Natural killer cell (primary cell): ENCODE measurements around the gene BAIAP3. TPM values are rescaled to one million over a fixed set of nuclear protein-coding genes. Genes with fewer than 3 reads are reported as not detected.
"Not testable (repeated sequence)": the region's sequence is repeated elsewhere in the genome, so short reads cannot be mapped to it uniquely, and the experiment has no call there.

Experiments used
- ATAC-seq, 3 donors: fragments of 150-1000 bp in 2 of 3; fragments of 200-7000 bp in 1 of 3; cut with Tn5 transposase; 1 replicate in 1 of 3; 2 replicates in 2 of 3; pipeline ENCODE4 v1.10.0; 2021; ENCODE audit warnings: mild to moderate bottlenecking in 2 of 3, moderate library complexity in 2 of 3
- DNase-seq, 2 donors: peaks; one replicate each; pipeline versions ENCODE4 v3.0.0 to v3.0.0-alpha.2; 2013 to 2021; ENCODE audit warnings: mixed read lengths in 1 of 2
- H3K27ac ChIP-seq: one replicate; pipeline ENCODE4 v1.5.1; 2013; ENCODE audit warnings: mild to moderate bottlenecking, low read length
- H3K27me3 ChIP-seq: one replicate; pipeline ENCODE4 v1.6.1; 2013; ENCODE audit warnings: low read length; ENCODE audit not compliant: control insufficient read depth, insufficient read depth
- H3K36me3 ChIP-seq: one replicate; pipeline ENCODE4 v1.6.1; 2013; ENCODE audit warnings: low read length; ENCODE audit not compliant: control insufficient read depth, insufficient read depth
- H3K4me1 ChIP-seq: one replicate; pipeline ENCODE4 v1.6.1; 2013; ENCODE audit warnings: low read length; ENCODE audit not compliant: control insufficient read depth, insufficient read depth
- H3K4me3 ChIP-seq: one replicate; pipeline ENCODE4 v1.5.1; 2013; ENCODE audit warnings: low read length
- H3K9me3 ChIP-seq: one replicate; pipeline ENCODE4 v1.6.1; 2013; ENCODE audit warnings: low read length; ENCODE audit not compliant: control insufficient read depth, insufficient read depth
- H3K27ac Mint-ChIP-seq, 2 donors: one replicate each; pipeline ENCODE4 v1.8.0; 2022; ENCODE audit warnings: mild to moderate bottlenecking in 2 of 2, mixed read lengths in 2 of 2, moderate library complexity in 1 of 2
- H3K27me3 Mint-ChIP-seq, 2 donors: one replicate each; pipeline ENCODE4 v1.8.0; 2022; ENCODE audit warnings: low read depth in 2 of 2, mixed read lengths in 2 of 2
- H3K36me3 Mint-ChIP-seq: one replicate; pipeline ENCODE4 v1.8.0; 2022; ENCODE audit warnings: mixed read lengths
- H3K4me1 Mint-ChIP-seq, 2 donors: one replicate each; pipeline ENCODE4 v1.8.0; 2022; ENCODE audit warnings: mixed read lengths in 2 of 2
- H3K4me3 Mint-ChIP-seq: one replicate; pipeline ENCODE4 v1.8.0; 2022; ENCODE audit warnings: mild to moderate bottlenecking, moderate library complexity, mixed read lengths
- H3K9me3 Mint-ChIP-seq, 2 donors: one replicate each; pipeline ENCODE4 v1.8.0; 2022; ENCODE audit warnings: mixed read lengths in 2 of 2
- WGBS: methylation state at CpG from one replicate; pipeline ENCODE4 v1.1.7; 2013; ENCODE audit warnings: missing lambda C conversion rate; ENCODE audit not compliant: insufficient coverage; 5-methylcytosine and 5-hydroxymethylcytosine counted together
- intact Hi-C: fragments of 100-400 bp; cut with micrococcal nuclease; formaldehyde crosslinking; loops from one replicate; pipeline ENCODE4 v1.14.2; 2022
- total RNA-seq, 4 donors: library from RNA; stranded (reverse); fragments of 120-200 nt in 1 of 4; gene quantifications; one replicate each; pipeline versions ENCODE4 v1.2.3 to v1.2.4, GENCODE V29; 2013 to 2022
- TF ChIP-seq, protein P1 (sequence below): fragments of 200-600 bp; IDR thresholded peaks from one replicate; pipeline ENCODE4 v1.8.0; 2022; ENCODE audit warnings: antibody characterized with exemption

The BAIAP3 gene
- total RNA-seq, 3 donors from 2014 or later (not counting 1 experiment from before 2014, with no cell fraction given), result 17.7 to 21.7 (median 19.9) TPM

DNA sequence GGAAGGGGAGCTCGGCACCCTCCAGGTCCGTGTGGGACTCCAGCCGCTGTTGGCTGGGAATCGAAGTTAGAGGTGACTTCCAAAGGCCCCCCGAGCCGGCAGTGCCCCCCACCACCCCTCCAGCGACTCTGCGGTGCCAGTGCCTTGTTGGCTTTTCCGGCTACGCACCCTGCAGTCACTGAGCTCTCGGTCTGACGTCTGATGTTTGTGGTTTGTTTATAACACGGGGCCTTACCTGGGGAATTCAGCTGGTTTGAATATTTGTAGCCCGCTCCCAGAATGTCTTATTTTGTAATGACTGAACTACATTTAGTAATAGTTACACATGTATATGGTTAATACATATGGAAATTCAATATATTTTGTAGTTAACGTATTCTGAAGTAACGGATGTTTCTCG lies 7.1 kb upstream of the BAIAP3 start:
- WGBS, result 88% methylated on average over 11 of the region's 17 CpGs
- H3K4me3 Mint-ChIP-seq, result no peak overlapping the region
- no peak overlapping the region for H3K4me3 ChIP-seq

DNA sequence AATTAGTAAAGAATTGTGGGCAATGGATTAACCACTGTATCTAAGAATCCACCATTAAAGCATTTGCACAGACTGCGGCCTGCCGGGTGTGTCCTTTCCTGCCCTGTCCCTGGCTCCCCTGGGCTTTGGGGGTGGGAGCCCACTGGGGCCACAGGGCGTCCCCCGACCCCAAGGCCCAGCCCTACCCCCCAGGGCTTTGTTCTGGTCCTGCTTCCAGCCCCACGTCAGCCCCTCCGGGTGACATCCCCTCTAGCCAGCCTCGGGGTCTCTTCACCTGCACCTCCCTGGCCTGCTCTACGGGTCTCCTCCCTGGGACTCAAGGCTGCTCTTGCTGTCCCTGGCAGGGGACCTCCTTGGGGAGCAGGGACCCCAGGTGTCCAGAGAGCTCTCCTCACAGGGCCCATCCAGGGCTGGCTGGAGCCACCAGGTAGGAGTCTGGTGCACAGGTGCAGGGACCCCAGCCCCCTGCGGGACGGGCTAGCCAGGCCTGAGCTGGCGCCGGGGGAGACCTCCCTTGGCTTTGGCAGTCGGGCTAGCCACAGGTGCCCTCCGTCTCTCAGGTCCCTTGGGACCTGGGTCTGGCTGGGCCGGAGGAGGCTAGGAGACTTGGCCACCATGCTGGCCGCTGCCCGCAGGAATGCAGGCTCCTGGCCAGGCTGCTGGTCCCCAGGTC lies 6.4 kb upstream of the BAIAP3 start:
- no peak for ATAC-seq
- no peak overlapping the region for H3K4me3 Mint-ChIP-seq
- Histone ChIP-seq H3K4me3 (no peak overlapping the region), H3K27ac (peak overlapping the region; percentile 38), H3K27me3 (no peaks in the 10 kb centered on the region), H3K36me3 (peaks cover 25% of the 10 kb centered on the region), H3K4me1 (peaks cover 18% of the 10 kb centered on the region), H3K9me3 (peaks cover 3% of the 10 kb centered on the region)
- H3K4me1 Mint-ChIP-seq, result peaks cover 8 to 10% of the 10 kb centered on the region in 2 donors
- WGBS, result 82% methylated on average over 17 of the region's 17 CpGs
- no peaks in the 10 kb centered on the region for H3K36me3 Mint-ChIP-seq
- no peaks in the 10 kb centered on the region for H3K9me3 Mint-ChIP-seq
- H3K27ac Mint-ChIP-seq, result peak overlapping the region in 1 of 2 donors; percentile 77
- intact Hi-C loops, result no loop called here
- H3K27me3 Mint-ChIP-seq, result no peaks in the 10 kb centered on the region
- TF ChIP-seq, protein P1, sequence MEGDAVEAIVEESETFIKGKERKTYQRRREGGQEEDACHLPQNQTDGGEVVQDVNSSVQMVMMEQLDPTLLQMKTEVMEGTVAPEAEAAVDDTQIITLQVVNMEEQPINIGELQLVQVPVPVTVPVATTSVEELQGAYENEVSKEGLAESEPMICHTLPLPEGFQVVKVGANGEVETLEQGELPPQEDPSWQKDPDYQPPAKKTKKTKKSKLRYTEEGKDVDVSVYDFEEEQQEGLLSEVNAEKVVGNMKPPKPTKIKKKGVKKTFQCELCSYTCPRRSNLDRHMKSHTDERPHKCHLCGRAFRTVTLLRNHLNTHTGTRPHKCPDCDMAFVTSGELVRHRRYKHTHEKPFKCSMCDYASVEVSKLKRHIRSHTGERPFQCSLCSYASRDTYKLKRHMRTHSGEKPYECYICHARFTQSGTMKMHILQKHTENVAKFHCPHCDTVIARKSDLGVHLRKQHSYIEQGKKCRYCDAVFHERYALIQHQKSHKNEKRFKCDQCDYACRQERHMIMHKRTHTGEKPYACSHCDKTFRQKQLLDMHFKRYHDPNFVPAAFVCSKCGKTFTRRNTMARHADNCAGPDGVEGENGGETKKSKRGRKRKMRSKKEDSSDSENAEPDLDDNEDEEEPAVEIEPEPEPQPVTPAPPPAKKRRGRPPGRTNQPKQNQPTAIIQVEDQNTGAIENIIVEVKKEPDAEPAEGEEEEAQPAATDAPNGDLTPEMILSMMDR, result no peak
- no peak for DNase-seq

More for the DNA sequence above, 7.1 kb upstream of the BAIAP3 start:
- Mint-ChIP-seq H3K4me1 (peaks cover 3% of the 10 kb centered on the region in 2 donors), H3K27me3 (no peaks in the 10 kb centered on the region), H3K9me3 (no peaks in the 10 kb centered on the region), H3K36me3 (no peaks in the 10 kb centered on the region), H3K27ac (peak overlapping the region in 1 of 2 donors; percentile 77)
- Histone ChIP-seq H3K4me1 (peaks cover 11% of the 10 kb centered on the region), H3K36me3 (peaks cover 30% of the 10 kb centered on the region), H3K9me3 (peaks cover 3% of the 10 kb centered on the region), H3K27me3 (no peaks in the 10 kb centered on the region), H3K27ac (peak overlapping the region; percentile 45)
- no peak for ATAC-seq
- no peak for DNase-seq
- intact Hi-C loops, result no loop called here
- TF ChIP-seq, protein P1, result no peak

DNA sequence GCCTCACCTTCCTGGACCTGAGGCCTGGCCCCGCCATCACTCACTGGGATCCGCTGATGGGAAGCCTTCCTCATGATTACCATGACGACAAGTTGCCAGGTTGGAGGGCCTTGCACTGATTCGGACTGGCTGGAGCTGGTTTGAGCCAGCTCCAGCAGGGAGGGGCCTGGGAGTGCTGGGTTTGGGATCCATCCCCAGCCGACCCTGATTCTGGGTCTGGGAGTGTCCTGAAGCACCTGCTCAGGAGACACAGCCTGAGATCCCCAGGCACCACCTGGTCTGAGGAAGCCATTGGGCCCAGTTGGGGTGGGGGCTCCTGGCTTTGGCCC lies 5.9 kb upstream of the BAIAP3 start:
- H3K27me3 Mint-ChIP-seq, result no peaks in the 10 kb centered on the region
- Histone ChIP-seq H3K27ac (peak overlapping the region; percentile 38), H3K36me3 (peaks cover 25% of the 10 kb centered on the region), H3K4me3 (no peak overlapping the region), H3K9me3 (peaks cover 3% of the 10 kb centered on the region), H3K27me3 (no peaks in the 10 kb centered on the region), H3K4me1 (peaks cover 23% of the 10 kb centered on the region)
- no peaks in the 10 kb centered on the region for H3K36me3 Mint-ChIP-seq
- intact Hi-C loops, result no loop called here
- H3K4me3 Mint-ChIP-seq, result no peak overlapping the region
- WGBS, result 92% methylated on average over 5 of the region's 5 CpGs
- H3K27ac Mint-ChIP-seq, result no peak overlapping the region
- no peaks in the 10 kb centered on the region for H3K9me3 Mint-ChIP-seq
- TF ChIP-seq, protein P1, result no peak
- H3K4me1 Mint-ChIP-seq, result peaks cover 11 to 15% of the 10 kb centered on the region in 2 donors
- no peak for ATAC-seq
- DNase-seq, result no peak

DNA sequence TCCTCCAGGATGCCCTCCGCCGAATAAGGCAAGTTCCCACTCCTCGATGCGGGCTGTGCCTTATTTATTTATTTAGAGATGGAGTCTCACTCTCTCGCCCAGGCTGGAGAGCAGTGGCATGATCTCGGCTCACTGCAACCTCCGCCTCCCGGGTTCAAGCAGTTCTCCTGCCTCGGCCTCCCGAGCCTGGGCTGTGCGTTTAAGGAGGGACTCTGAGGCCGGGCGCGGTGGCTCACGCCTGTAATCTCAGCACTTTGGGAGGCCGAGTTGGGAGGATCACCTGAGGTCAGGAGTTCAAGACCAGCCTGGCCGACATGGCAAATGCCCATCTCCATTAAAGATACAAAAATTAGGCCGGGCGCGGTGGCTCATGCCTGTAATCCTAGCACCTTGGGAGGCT lies 5.3 kb upstream of the BAIAP3 start:
- H3K4me1 Mint-ChIP-seq, result peaks cover 14 to 19% of the 10 kb centered on the region in 2 donors
- Histone ChIP-seq H3K36me3 (peaks cover 25% of the 10 kb centered on the region), H3K4me1 (peaks cover 29% of the 10 kb centered on the region)
- intact Hi-C loops, ATAC-seq, H3K4me3 Mint-ChIP-seq, H3K9me3 ChIP-seq, DNase-seq, H3K27ac Mint-ChIP-seq, H3K27me3 ChIP-seq, H3K4me3 ChIP-seq, H3K9me3 Mint-ChIP-seq, H3K27me3 Mint-ChIP-seq, H3K27ac ChIP-seq, H3K36me3 Mint-ChIP-seq: not testable (repeated sequence)
- 92% methylated on average over 20 of the region's 20 CpGs for whole genome bisulfite sequencing

DNA sequence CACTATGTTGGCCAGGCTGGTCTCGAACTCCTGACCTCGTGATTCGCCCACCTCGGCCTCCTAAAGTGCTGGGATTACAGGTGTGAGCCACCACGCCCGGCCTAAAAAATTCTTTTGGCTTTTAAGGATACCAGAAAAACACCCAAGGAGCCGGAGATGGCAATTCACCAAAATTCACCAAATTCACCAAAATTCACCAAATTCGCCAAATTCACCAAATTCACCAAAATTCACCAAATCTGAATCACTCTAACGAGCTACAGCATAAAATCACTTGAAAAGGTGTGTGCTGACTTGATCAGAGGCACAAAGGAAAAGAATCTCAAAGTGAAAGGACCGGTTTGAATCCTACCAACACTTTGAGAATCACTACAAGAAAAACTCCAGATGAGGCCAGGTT lies 4.5 kb upstream of the BAIAP3 start:
- H3K27me3 ChIP-seq, ATAC-seq, H3K4me3 Mint-ChIP-seq, H3K9me3 Mint-ChIP-seq, H3K9me3 ChIP-seq, H3K27ac ChIP-seq, H3K27me3 Mint-ChIP-seq, H3K4me3 ChIP-seq, DNase-seq, intact Hi-C loops, H3K36me3 Mint-ChIP-seq: not testable (repeated sequence)
- Histone ChIP-seq H3K36me3 (peaks cover 17% of the 10 kb centered on the region), H3K4me1 (peaks cover 33% of the 10 kb centered on the region)
- Mint-ChIP-seq H3K4me1 (peaks cover 14 to 19% of the 10 kb centered on the region in 2 donors), H3K27ac (peak overlapping the region in 1 of 2 donors; percentile 57)
- WGBS, result 93% methylated on average over 10 of the region's 10 CpGs
